Esophagus muscularis mucosa (tissue), 4 donors: ENCODE results near the gene ZNF780A. TPM values are rescaled to one million over a fixed set of nuclear protein-coding genes. Genes with fewer than 3 reads are reported as not detected.
A peak's percentile ranks its signal among the peaks of the same experiment; 100 is the strongest.
"Not testable (repeated sequence)": the region's sequence is repeated elsewhere in the genome, so short reads cannot be mapped to it uniquely, and the experiment has no call there.

Source experiments
- DNase-seq: peaks from one replicate; pipeline ENCODE4 v3.0.0-alpha.2; 2017; ENCODE audit errors: extremely low spot score
- H3K27ac ChIP-seq, 4 donors: fragments of 200-600 bp; sonication (generic); replicated peaks in 1 of 4; 1 replicate in 3 of 4; 2 replicates in 1 of 4; pipeline ENCODE4 v1.5.1; 2016 to 2019; ENCODE audit warnings: mild to moderate bottlenecking in 1 of 4
- H3K27me3 ChIP-seq, 4 donors: fragments of 200-600 bp; sonication (generic); one replicate each; pipeline versions ENCODE4 v1.5.1 to v1.6.0; 2016 to 2019
- H3K36me3 ChIP-seq, 4 donors: fragments of 200-600 bp; sonication (generic); one replicate each; pipeline ENCODE4 v1.5.1; 2016 to 2019
- H3K4me1 ChIP-seq, 4 donors: fragments of 200-600 bp; sonication (generic); one replicate each; pipeline ENCODE4 v1.5.1; 2016 to 2019
- H3K4me3 ChIP-seq, 4 donors: fragments of 200-600 bp; sonication (generic); 1 replicate in 2 of 4; 2 replicates in 2 of 4; pipeline ENCODE4 v1.5.1; 2016 to 2019; ENCODE audit warnings: mild to moderate bottlenecking in 4 of 4, moderate library complexity in 1 of 4
- H3K9me3 ChIP-seq, 4 donors: fragments of 200-600 bp; sonication (generic); 1 replicate in 3 of 4; 2 replicates in 1 of 4; pipeline ENCODE4 v1.5.1; 2016 to 2019
- CTCF ChIP-seq, 3 experiments: fragments of 200-600 bp in 2 of 3; fragments of 450-650 bp in 1 of 3; sonication (generic) in 2 of 3; IDR thresholded peaks; one replicate each; pipeline ENCODE4 v1.5.1; 2017 to 2019; ENCODE audit warnings: antibody characterized with exemption in 3 of 3, mild to moderate bottlenecking in 2 of 3, moderate library complexity in 1 of 3
- EP300 ChIP-seq: sonication (generic); formaldehyde crosslinking; IDR thresholded peaks from one replicate; pipeline ENCODE4 v1.6.1; 2017; ENCODE audit warnings: antibody characterized with exemption
- POLR2A ChIP-seq: fragments of 450-650 bp; IDR thresholded peaks from one replicate; pipeline ENCODE4 v1.6.1; 2017; ENCODE audit warnings: antibody characterized with exemption, moderate library complexity, mild to moderate bottlenecking, low read depth
- POLR2AphosphoS5 ChIP-seq, 2 donors: sonication (generic); formaldehyde crosslinking; IDR thresholded peaks; one replicate each; pipeline ENCODE4 v1.6.1; 2017; ENCODE audit warnings: antibody characterized with exemption in 2 of 2
- WGBS: methylation state at CpG from one replicate; pipeline ENCODE4 v1.1.5; 2018; 5-methylcytosine and 5-hydroxymethylcytosine counted together
- intact Hi-C: fragments of 100-400 bp; cut with DNase I; formaldehyde crosslinking; loops from one replicate; pipeline ENCODE4 v1.15.1; 2023
- total RNA-seq, 4 donors: library from RNA; depleted of rRNA; stranded (reverse); fragments of >200 nt; gene quantifications; one replicate each; pipeline versions ENCODE4 v1.1.0 to v1.2.1, GENCODE V29; 2016

Gene ZNF780A
- total RNA-seq, 4 donors from 2014 or later = 10.6 to 19.1 (median 14.9) TPM

- no peak for TF ChIP-seq EP300
- TF ChIP-seq POLR2A = no peak
- peak in 1 of 3 experiments; percentile 4 for TF ChIP-seq CTCF (IDR thresholded peaks at IDR 0.05)
- peak; percentile 49 to 66 for TF ChIP-seq POLR2AphosphoS5 (IDR thresholded peaks at IDR 0.05)
- DNase-seq = peak; percentile 92
- Histone ChIP-seq H3K27me3 (no peaks in the 10 kb centered on the region), H3K9me3 (peaks cover 0 to 12% (median 9%) of the 10 kb centered on the region in 4 donors), H3K4me3 (peak within 1 kb of the TSS; percentile 63 to 85 (median 75)), H3K27ac (peak within 1 kb of the TSS; percentile 77 to 79 (median 78)), H3K4me1 (peaks cover 13 to 23% (median 20%) of the 10 kb centered on the region in 4 donors), H3K36me3 (no peaks in the 10 kb centered on the region)
- WGBS = under 1% methylated on average over 35 of the region's 41 CpGs
- intact Hi-C loops = no loop called here
These were observed 34.8 kb downstream of the ZNF780A start, which contains the start of gene ZNF780B for GRCh38 chr19:40055832-40056504. TSS of gene ZNF780B (minus strand) at chr19:40056231. CDS start at chr19:40050332, 5,899 bp downstream.

DNA sequence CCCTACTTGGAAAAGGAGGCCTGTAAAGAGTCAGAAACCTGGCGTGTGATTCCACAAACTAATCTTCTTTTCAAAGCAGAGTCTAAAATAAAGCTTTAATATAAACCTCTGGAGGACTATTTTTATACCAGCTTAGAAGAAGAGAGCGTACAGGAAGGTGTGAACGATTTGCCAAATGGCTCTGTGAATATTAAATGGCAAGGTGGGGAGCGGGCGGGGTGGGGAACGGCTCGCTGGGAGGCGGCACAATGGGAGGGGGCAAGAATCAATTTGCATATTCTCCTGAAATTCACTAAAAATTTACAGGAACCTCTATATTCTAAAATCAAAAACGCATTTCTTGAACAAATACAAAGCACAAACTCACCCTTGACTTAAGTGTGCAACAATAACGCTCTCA lies 35.7 kb downstream of the ZNF780A start:
- Histone ChIP-seq H3K4me1 (peaks cover 13 to 23% (median 20%) of the 10 kb centered on the region in 4 donors), H3K27ac (peak overlapping the region; percentile 77 to 79 (median 78)), H3K36me3 (peaks cover 0 to 7% (median 3%) of the 10 kb centered on the region in 4 donors), H3K9me3 (peaks cover 0 to 14% (median 11%) of the 10 kb centered on the region in 4 donors), H3K4me3 (peak overlapping the region; percentile 63 to 85 (median 75)), H3K27me3 (no peaks in the 10 kb centered on the region)
- intact Hi-C loops = no loop called here
- DNase-seq = no peak
- TF ChIP-seq POLR2A (no peak), POLR2AphosphoS5 (IDR thresholded peaks at IDR 0.05) (no peak), EP300 (no peak), CTCF (IDR thresholded peaks at IDR 0.05) (no peak)
- 29% methylated on average over 10 of the region's 10 CpGs for WGBS

DNA sequence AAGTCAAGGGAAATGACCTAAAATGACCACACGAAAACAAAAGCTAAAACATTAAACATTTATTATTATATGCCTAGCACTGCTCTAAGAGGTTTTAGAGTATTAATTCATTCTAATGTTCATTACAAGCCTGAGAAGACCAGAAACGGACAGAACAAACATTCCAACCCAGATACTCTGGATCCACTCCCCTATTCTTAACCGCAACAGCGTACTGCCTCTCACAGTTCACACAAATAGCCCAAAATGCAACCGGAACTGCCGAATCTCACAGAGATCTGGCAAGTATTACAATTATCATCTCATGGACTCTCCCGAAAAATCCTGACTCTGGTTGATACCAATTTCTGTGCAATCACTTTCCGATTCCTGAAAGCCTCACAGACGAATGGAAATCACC lies 36.1 kb downstream of the ZNF780A start:
- 62% methylated on average over 9 of the region's 9 CpGs for WGBS
- DNase-seq = no peak
- H3K4me3 ChIP-seq = peak overlapping the region; percentile 63 to 85 (median 75)
- TF ChIP-seq POLR2A (no peak), EP300 (no peak), CTCF (IDR thresholded peaks at IDR 0.05) (no peak), POLR2AphosphoS5 (IDR thresholded peaks at IDR 0.05) (no peak)
- no peaks in the 10 kb centered on the region for H3K27me3 ChIP-seq
- peaks cover 0 to 12% (median 7%) of the 10 kb centered on the region in 4 donors for H3K9me3 ChIP-seq
- peaks cover 13 to 23% (median 20%) of the 10 kb centered on the region in 4 donors for H3K4me1 ChIP-seq
- H3K27ac ChIP-seq = peak overlapping the region; percentile 77 to 79 (median 78)
- intact Hi-C loops = no loop called here
- peaks cover 0 to 10% (median 5%) of the 10 kb centered on the region in 4 donors for H3K36me3 ChIP-seq

GRCh38 chr19:40053491-40053890 lies 37.3 kb downstream of the ZNF780A start:
- intact Hi-C loops = no loop called here
- Histone ChIP-seq H3K27ac (no peak overlapping the region), H3K4me1 (peaks cover 13 to 23% (median 20%) of the 10 kb centered on the region in 4 donors), H3K36me3 (peaks cover 6 to 18% (median 11%) of the 10 kb centered on the region in 4 donors), H3K4me3 (no peak overlapping the region), H3K27me3 (no peaks in the 10 kb centered on the region), H3K9me3 (peaks cover 0 to 7% (median 2%) of the 10 kb centered on the region in 4 donors)
- WGBS = 96% methylated on average over 2 of the region's 2 CpGs
- TF ChIP-seq CTCF (IDR thresholded peaks at IDR 0.05) (no peak), POLR2A (no peak), EP300 (no peak), POLR2AphosphoS5 (IDR thresholded peaks at IDR 0.05) (no peak)
- no peak for DNase-seq

DNA sequence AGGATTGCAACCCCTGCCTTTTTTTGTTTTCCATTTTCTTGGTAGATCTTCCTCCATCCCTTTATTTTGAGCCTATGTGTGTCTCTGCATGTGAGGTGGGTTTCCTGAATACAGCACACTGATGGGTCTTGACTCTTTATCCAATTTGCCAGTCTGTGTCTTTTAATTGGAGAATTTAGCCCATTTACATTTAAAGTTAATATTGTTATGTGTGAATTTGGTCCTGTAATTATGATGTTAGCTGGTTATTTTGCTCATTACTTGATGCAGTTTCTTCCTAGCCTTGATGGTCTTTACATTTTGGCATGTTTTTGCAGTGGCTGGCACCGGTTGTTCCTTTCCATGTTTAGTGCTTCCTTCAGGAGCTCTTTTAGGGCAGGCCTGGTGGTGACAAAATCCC lies 49.0 kb downstream of the ZNF780A start:
- H3K36me3 ChIP-seq = peaks cover 28 to 37% (median 36%) of the 10 kb centered on the region in 4 donors
- H3K27ac ChIP-seq, H3K27me3 ChIP-seq, DNase-seq, H3K4me3 ChIP-seq, H3K4me1 ChIP-seq, intact Hi-C loops: not testable (repeated sequence)
- H3K9me3 ChIP-seq = peaks cover 0 to 48% (median 32%) of the 10 kb centered on the region in 4 donors
- 100% methylated on average over 1 of the region's 1 CpG for WGBS

GRCh38 chr19:40038047-40038446 lies 52.7 kb downstream of the ZNF780A start:
- H3K27ac ChIP-seq, H3K4me3 ChIP-seq, intact Hi-C loops, DNase-seq, H3K27me3 ChIP-seq, H3K4me1 ChIP-seq: not testable (repeated sequence)
- WGBS = 100% methylated on average over 1 of the region's 3 CpGs
- H3K36me3 ChIP-seq = peaks cover 6 to 18% (median 9%) of the 10 kb centered on the region in 4 donors
- peaks cover 4 to 55% (median 53%) of the 10 kb centered on the region in 4 donors for H3K9me3 ChIP-seq
